Left cardiac atrium (tissue), 4 donors: ENCODE results near the gene KLHL22. TPM values are rescaled to one million over a fixed set of nuclear protein-coding genes. Genes with fewer than 3 reads are reported as not detected.
"Not testable (repeated sequence)": the region's sequence is repeated elsewhere in the genome, so short reads cannot be mapped to it uniquely, and the experiment has no call there.

ENCODE experiments used
- ATAC-seq, 2 donors: fragments of 200-7000 bp; cut with Tn5 transposase; one replicate each; pipeline ENCODE4 v1.9.1; 2020; ENCODE audit warnings: mild to moderate bottlenecking in 2 of 2, moderate library complexity in 2 of 2
- DNase-seq: peaks from one replicate; pipeline ENCODE4 v3.0.0-alpha.2; 2020
- intact Hi-C, 2 donors: fragments of 100-400 bp; cut with DNase I; formaldehyde crosslinking; loops; one replicate each; pipeline versions ENCODE4 v1.14.1 to v1.15.1; 2022 to 2023
- total RNA-seq, 2 donors: library from RNA; stranded (reverse); fragmentation: NEBNext Ultra II Directional; extraction: Animal tissue kit (Norgen Biotek cat#: 25700); gene quantifications; one replicate each; pipeline ENCODE4 v1.2.1, GENCODE V29; 2021
- donor health status: DM: no; HTN: yes; CAD: no.
- donor health status: DM: no; HTN: yes; CAD: no; lungs with severe emphysema.
- donor health status: DM: yes; HTN: yes; CAD: no.
- donor health status: Dilated cardiomyopathy.

KLHL22 gene
- total RNA-seq, 2 donors from 2014 or later = 18.7 to 19.6 TPM

- ATAC-seq = no peak
- intact Hi-C loops = no loop called here
- no peak for DNase-seq
These were observed 10.5 kb downstream of the KLHL22 start for GRCh38 chr22:20484948-20485683.

GRCh38 chr22:20483771-20484170, 11.8 kb downstream of the KLHL22 start:
- intact Hi-C loops = no loop called here
- ATAC-seq (no peak), DNase-seq (no peak)

GRCh38 chr22:20483143-20483506, 12.5 kb downstream of the KLHL22 start:
- DNase-seq, intact Hi-C loops, ATAC-seq: not testable (repeated sequence)

GRCh38 chr22:20479612-20480196, 15.9 kb downstream of the KLHL22 start:
- ATAC-seq (no peak), DNase-seq (no peak)
- intact Hi-C loops = no loop called here

- ATAC-seq, intact Hi-C loops, DNase-seq: not testable (repeated sequence)
These were observed 17.5 kb downstream of the KLHL22 start for GRCh38 chr22:20478059-20478458.

- DNase-seq, ATAC-seq, intact Hi-C loops: not testable (repeated sequence)
These were observed 20.0 kb downstream of the KLHL22 start for GRCh38 chr22:20475569-20475968.

- no peak for ATAC-seq
- no peak for DNase-seq
- intact Hi-C loops = no loop called here
These were observed 20.5 kb downstream of the KLHL22 start for GRCh38 chr22:20475115-20475436.

GRCh38 chr22:20472629-20473442, 22.8 kb downstream of the KLHL22 start:
- DNase-seq (no peak), ATAC-seq (no peak)
- intact Hi-C loops = no loop called here

- intact Hi-C loops = no loop called here
- DNase-seq (no peak), ATAC-seq (no peak)
These were observed 24.3 kb downstream of the KLHL22 start for GRCh38 chr22:20471126-20471833.

GRCh38 chr22:20470525-20470924, 25.1 kb downstream of the KLHL22 start:
- intact Hi-C loops = not testable (repeated sequence)

GRCh38 chr22:20469110-20469868, 26.3 kb downstream of the KLHL22 start:
- intact Hi-C loops = no loop called here
- DNase-seq (no peak), ATAC-seq (no peak)

More at GRCh38 chr22:20470525-20470924, 25.1 kb downstream of the KLHL22 start:
- DNase-seq, ATAC-seq: not testable (repeated sequence)

GRCh38 chr22:20466659-20467379, 28.8 kb downstream of the KLHL22 start:
- DNase-seq (no peak), ATAC-seq (no peak)
- intact Hi-C loops = no loop called here

GRCh38 chr22:20465759-20466077, 29.9 kb downstream of the KLHL22 start:
- ATAC-seq = no peak
- no peak for DNase-seq
- intact Hi-C loops = no loop called here

GRCh38 chr22:20464912-20465758, 30.5 kb downstream of the KLHL22 start:
- ATAC-seq (no peak), DNase-seq (no peak)
- intact Hi-C loops = no loop called here

- ATAC-seq (peak in 1 of 2 donors; percentile 50), DNase-seq (no peak)
- intact Hi-C loops = no loop called here
These were observed 31.4 kb downstream of the KLHL22 start for GRCh38 chr22:20464096-20464614.

GRCh38 chr22:20463324-20464095, 32.1 kb downstream of the KLHL22 start:
- DNase-seq (no peak), ATAC-seq (peak in 1 of 2 donors; percentile 50)
- intact Hi-C loops = no loop called here
